ENCODE data around the gene ERCC1. TPM values are rescaled to one million over a fixed set of nuclear protein-coding genes. Genes with fewer than 3 reads are reported as not detected.

ERCC1 gene
- total RNA-seq, 4 donors from 2014 or later = 39.9 to 69.3 (median 52.5) TPM

- peak; percentile 87 to 96 (median 90) for DNase-seq
- peaks cover 0 to 38% (median 9%) of the 10 kb centered on the region in 4 donors for H3K4me1 ChIP-seq
- peak overlapping the region; percentile 67 to 75 (median 70) for H3K4me3 ChIP-seq
- no peaks in the 10 kb centered on the region for H3K36me3 ChIP-seq
- H3K27me3 ChIP-seq = no peaks in the 10 kb centered on the region
- no peaks in the 10 kb centered on the region for H3K9me3 ChIP-seq
- H3K27ac ChIP-seq = peak overlapping the region; percentile 81 to 92 (median 90)
- TF ChIP-seq CTCF (IDR thresholded peaks at IDR 0.05) (peak in 1 of 6 experiments; percentile 1), POLR2A (IDR thresholded peaks at IDR 0.05) (no peak)
Observed at GRCh38 chr19:45405435-45406225, 18.1 kb downstream of the ERCC1 start.

- no peaks in the 10 kb centered on the region for H3K9me3 ChIP-seq
- TF ChIP-seq POLR2A (IDR thresholded peaks at IDR 0.05) (peak; percentile 46 to 77), CTCF (IDR thresholded peaks at IDR 0.05) (peak in 1 of 6 experiments; percentile 1)
- peak within 1 kb of the TSS; percentile 67 to 75 (median 70) for H3K4me3 ChIP-seq
- peaks cover 0 to 38% (median 9%) of the 10 kb centered on the region in 4 donors for H3K4me1 ChIP-seq
- H3K27me3 ChIP-seq = no peaks in the 10 kb centered on the region
- H3K36me3 ChIP-seq = no peaks in the 10 kb centered on the region
- peak within 1 kb of the TSS; percentile 81 to 92 (median 90) for H3K27ac ChIP-seq
- peak; percentile 42 to 93 (median 93) for DNase-seq
Observed at GRCh38 chr19:45404557-45405434, 18.9 kb downstream of the ERCC1 start, which contains the start of gene PPP1R13L. PPP1R13L (minus strand) TSS chr19:45405069; CDS start chr19:45398318, 6,751 bp downstream.

GRCh38 chr19:45403781-45404556 lies 19.7 kb downstream of the ERCC1 start:
- no peaks in the 10 kb centered on the region for H3K9me3 ChIP-seq
- no peaks in the 10 kb centered on the region for H3K36me3 ChIP-seq
- peak overlapping the region; percentile 67 to 75 (median 70) for H3K4me3 ChIP-seq
- TF ChIP-seq POLR2A (IDR thresholded peaks at IDR 0.05) = peak in 1 of 2 donors; percentile 33
- peak in 5 of 6 experiments; percentile 10 to 62 (median 50) for TF ChIP-seq CTCF (IDR thresholded peaks at IDR 0.05)
- peaks cover 0 to 42% (median 9%) of the 10 kb centered on the region in 4 donors for H3K4me1 ChIP-seq
- no peaks in the 10 kb centered on the region for H3K27me3 ChIP-seq
- H3K27ac ChIP-seq = peak overlapping the region in 3 of 4 donors; percentile 90 to 92 (median 91)
- DNase-seq = peak; percentile 50 to 84 (median 77)

- H3K36me3 ChIP-seq = no peaks in the 10 kb centered on the region
- TF ChIP-seq POLR2A (IDR thresholded peaks at IDR 0.05) = no peak
- no peak for TF ChIP-seq CTCF (IDR thresholded peaks at IDR 0.05)
- H3K27me3 ChIP-seq = no peaks in the 10 kb centered on the region
- DNase-seq = no peak
- peak overlapping the region in 1 of 4 donors; percentile 16 for H3K27ac ChIP-seq
- H3K4me3 ChIP-seq = no peak overlapping the region
- H3K4me1 ChIP-seq = peaks cover 0 to 48% (median 9%) of the 10 kb centered on the region in 4 donors
- no peaks in the 10 kb centered on the region for H3K9me3 ChIP-seq
Observed at GRCh38 chr19:45403272-45403671, 20.4 kb downstream of the ERCC1 start.
